Bronchial epithelial cell (primary cell): ENCODE results near the gene PUSL1. TPM values are rescaled to one million over a fixed set of nuclear protein-coding genes. Genes with fewer than 3 reads are reported as not detected.

ENCODE experiments used
- DNase-seq: peaks from one replicate; pipeline ENCODE4 v3.0.0-alpha.2; 2010; ENCODE audit warnings: low read depth
- FAIRE-seq: peaks from 2 replicates; lab custom pipeline; 2011; peaks lifted over from hg19 to GRCh38; lab: Jason Lieb, UNC
- H3K27me3 ChIP-seq: 2 replicates; pipeline ENCODE4 v1.5.1; 2011; ENCODE audit warnings: low read length; ENCODE audit not compliant: control insufficient read depth, insufficient read depth
- H3K36me3 ChIP-seq: 2 replicates; pipeline ENCODE4 v1.5.1; 2011; ENCODE audit warnings: low read length; ENCODE audit not compliant: control insufficient read depth, insufficient read depth
- H3K4me3 ChIP-seq: 2 replicates; pipeline ENCODE4 v1.5.1; 2011; ENCODE audit warnings: mild to moderate bottlenecking, low read depth, low read length, control low read depth
- CTCF ChIP-seq: IDR thresholded peaks from 2 replicates; pipeline ENCODE4 v1.5.1; 2011; ENCODE audit warnings: mild to moderate bottlenecking, moderate library complexity, low read length, control low read depth, inconsistent platforms; ENCODE audit not compliant: insufficient read depth, severe bottlenecking
- total RNA-seq: library from RNA; depleted of rRNA; stranded (reverse); fragments of >200 nt; gene quantifications from 2 replicates; pipeline ENCODE4 v1.2.1, GENCODE V29; 2014

The PUSL1 gene
- total RNA-seq, 1 donor from 2014 or later: 20.8 TPM

- Histone ChIP-seq H3K36me3 (peaks cover 25% of the 10 kb centered on the region), H3K27me3 (no peaks in the 10 kb centered on the region), H3K4me3 (no peak overlapping the region)
- TF ChIP-seq CTCF: no peak
- FAIRE-seq (no peak), DNase-seq (no peak)
These were observed 46.3 kb upstream of the PUSL1 start for GRCh38 chr1:1262071-1262470.

- FAIRE-seq: no peak
- Histone ChIP-seq H3K4me3 (no peak overlapping the region), H3K36me3 (peaks cover 29% of the 10 kb centered on the region), H3K27me3 (no peaks in the 10 kb centered on the region)
- TF ChIP-seq CTCF: no peak
- DNase-seq: no peak
These were observed 45.6 kb upstream of the PUSL1 start for GRCh38 chr1:1262758-1263157.

DNA sequence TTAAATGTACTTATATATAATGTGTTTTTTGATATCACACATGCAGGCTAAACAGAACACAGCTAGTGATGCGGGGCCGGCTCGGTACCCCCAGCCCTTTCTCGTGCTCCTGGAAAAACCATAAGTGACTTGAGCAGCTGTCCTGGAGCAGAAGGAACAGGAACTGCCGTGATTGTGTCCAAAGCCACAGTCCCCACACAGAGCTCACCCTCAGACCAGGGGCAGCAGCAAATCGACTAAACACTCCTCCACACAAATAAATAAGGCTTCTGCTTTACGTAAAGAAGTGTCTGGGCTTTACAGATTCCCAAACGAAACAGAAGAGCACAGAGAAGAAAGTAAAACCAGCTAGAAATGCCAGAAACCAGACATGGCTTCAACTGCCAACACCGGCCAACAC, 44.4 kb upstream of the PUSL1 start:
- Histone ChIP-seq H3K4me3 (no peak overlapping the region), H3K27me3 (no peaks in the 10 kb centered on the region), H3K36me3 (peaks cover 35% of the 10 kb centered on the region)
- TF ChIP-seq CTCF: no peak
- no peak for FAIRE-seq
- DNase-seq: no peak

GRCh38 chr1:1264868-1265272, 43.5 kb upstream of the PUSL1 start:
- Histone ChIP-seq H3K36me3 (peaks cover 31% of the 10 kb centered on the region), H3K27me3 (no peaks in the 10 kb centered on the region), H3K4me3 (no peak overlapping the region)
- no peak for FAIRE-seq
- TF ChIP-seq CTCF: peak; percentile 34
- peak; percentile 76 for DNase-seq

DNA sequence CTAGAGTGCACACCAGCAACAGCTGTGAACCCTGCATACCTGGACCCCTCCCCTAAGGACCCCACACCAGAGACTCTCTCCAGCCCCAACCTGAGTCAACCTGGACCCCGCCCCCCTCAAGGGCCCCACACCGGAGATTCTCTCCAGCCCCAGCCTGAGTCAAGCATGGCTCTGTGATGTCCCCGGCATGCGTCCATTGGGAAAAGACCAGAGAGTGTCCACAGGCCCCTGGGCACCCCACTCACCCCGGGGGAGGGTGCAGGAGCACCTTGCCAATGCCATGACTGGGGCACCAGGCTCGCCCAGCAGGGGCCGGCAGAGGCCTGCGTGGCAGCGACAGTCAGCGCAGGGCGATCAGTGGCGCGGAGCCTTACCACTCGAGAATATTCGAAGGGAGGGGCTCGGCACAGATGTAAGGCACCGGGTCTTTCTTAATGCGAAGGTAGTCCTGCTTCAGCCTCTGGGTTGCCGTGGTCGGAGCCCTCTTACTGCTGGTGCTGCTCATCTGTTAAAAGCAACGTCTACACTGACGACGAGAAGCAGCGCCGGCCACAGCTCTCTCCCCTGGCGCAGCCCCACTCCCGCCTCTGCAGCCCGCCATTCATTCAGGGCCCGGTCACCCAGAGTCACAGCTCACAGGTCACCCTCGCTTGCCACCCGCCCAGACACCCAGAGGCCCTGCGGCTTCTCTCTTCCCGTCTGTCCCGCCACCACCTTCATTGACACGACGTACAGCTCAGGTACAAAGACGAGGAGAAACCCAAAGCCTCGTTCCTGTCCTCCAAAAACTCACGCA, 40.7 kb upstream of the PUSL1 start:
- peaks cover 24% of the 10 kb centered on the region for H3K36me3 ChIP-seq
- H3K4me3 ChIP-seq: no peak overlapping the region
- no peak for FAIRE-seq
- no peak for TF ChIP-seq CTCF
- H3K27me3 ChIP-seq: no peaks in the 10 kb centered on the region
- no peak for DNase-seq
